Muscle of arm (tissue), 12 donors: ENCODE data around the gene SMG1. TPM values are rescaled to one million over a fixed set of nuclear protein-coding genes. Genes with fewer than 3 reads are reported as not detected.
"Not testable (repeated sequence)": the region's sequence is repeated elsewhere in the genome, so short reads cannot be mapped to it uniquely, and the experiment has no call there.

ENCODE experiments used
- DNase-seq: peaks from one replicate; pipeline ENCODE4 v3.0.0-alpha.2; 2013
- polyA plus RNA-seq, 12 donors: library from polyadenylated mRNA; unstranded; fragments of 120-200 nt; gene quantifications; one replicate each; pipeline ENCODE4 v1.2.1, GENCODE V29; 2013; ENCODE audit not compliant: insufficient read length in 12 of 12

SMG1 gene
- polyA plus RNA-seq, 12 donors = 32.0 to 63.2 (median 48.5) TPM

GRCh38 chr16:18762713-18763112, 163.5 kb downstream of the SMG1 start:
- DNase-seq = not testable (repeated sequence)

- not testable (repeated sequence) for DNase-seq
Measured at GRCh38 chr16:18759598-18760520, 166.3 kb downstream of the SMG1 start.

- not testable (repeated sequence) for DNase-seq
Measured at GRCh38 chr16:18757960-18758660, 168.1 kb downstream of the SMG1 start.

- DNase-seq = not testable (repeated sequence)
Measured at GRCh38 chr16:18756639-18757038, 169.6 kb downstream of the SMG1 start.

Other genes starting within 250 kb of the SMG1 start
- gene RPS15A, start 136.1 kb downstream of the SMG1 start, polyA plus RNA-seq = 1,000 to 10,000 TPM; 1,448 to 2,680 (median 2,020) TPM
- 100 to 1,000 TPM in 6 of 12 donors, 10 to 100 TPM in 5, not detected in 1; 63.1 to 199 (median 100) TPM for gene ARL6IP1, start 124.9 kb downstream of the SMG1 start, polyA plus RNA-seq
- 1 to 10 TPM in 11 of 12 donors, not detected in 1; 1.3 to 6.7 (median 1.7) TPM for gene TMC7, start 57.5 kb upstream of the SMG1 start, polyA plus RNA-seq
- gene COQ7, start 141.2 kb upstream of the SMG1 start, polyA plus RNA-seq = 10 to 100 TPM in 11 of 12 donors, not detected in 1; 25.1 to 33.1 (median 30.2) TPM
- 10 to 100 TPM in 11 of 12 donors, not detected in 1; 17.7 to 32.3 (median 23.7) TPM for gene ITPRIPL2, start 187.6 kb upstream of the SMG1 start, polyA plus RNA-seq
- gene SYT17, start 241.8 kb upstream of the SMG1 start, polyA plus RNA-seq = 10 to 100 TPM in 2 of 12 donors, 1 to 10 TPM in 9, not detected in 1; 4.7 to 13.1 (median 5.9) TPM